Activated naive CD8-positive, alpha-beta T cell treated with anti-CD3 and anti-CD28 coated beads, Interleukin-2, amount 10 ng/mL, durations not matched to agents 7 days and 5 days (primary cell): ENCODE measurements around the gene SRRM3. TPM values are rescaled to one million over a fixed set of nuclear protein-coding genes. Genes with fewer than 3 reads are reported as not detected.
"Not testable (repeated sequence)": the region's sequence is repeated elsewhere in the genome, so short reads cannot be mapped to it uniquely, and the experiment has no call there.

Experiments used
- ATAC-seq: fragments of 150-1000 bp; cut with Tn5 transposase; one replicate; pipeline ENCODE4 v1.10.0; 2021; ENCODE audit warnings: low read depth, moderate library complexity
- POLR2A ChIA-PET: fragments of 350-600 bp; sonication (Branson Sonifier 250); formaldehyde crosslinking; loops from one replicate; lab custom pipeline; 2021; ENCODE audit warnings: antibody characterized with exemption; lab: Charles Lee
- DNase-seq: peaks from one replicate; pipeline ENCODE4 v3.0.0; 2021
- H3K27ac Mint-ChIP-seq: one replicate; pipeline ENCODE4 v1.8.0; 2022; ENCODE audit warnings: mild to moderate bottlenecking, mixed read lengths
- H3K27me3 Mint-ChIP-seq: one replicate; pipeline ENCODE4 v1.8.0; 2022; ENCODE audit warnings: mild to moderate bottlenecking, moderate library complexity, mixed read lengths
- H3K36me3 Mint-ChIP-seq: one replicate; pipeline ENCODE4 v1.8.0; 2021; ENCODE audit warnings: mild to moderate bottlenecking, mixed read lengths
- H3K4me1 Mint-ChIP-seq: one replicate; pipeline ENCODE4 v1.8.0; 2021; ENCODE audit warnings: mixed read lengths
- H3K4me3 Mint-ChIP-seq: one replicate; pipeline ENCODE4 v1.8.0; 2022; ENCODE audit warnings: mild to moderate bottlenecking, moderate library complexity, mixed read lengths
- H3K9me3 Mint-ChIP-seq: one replicate; pipeline ENCODE4 v1.8.0; 2021; ENCODE audit warnings: mixed read lengths
- total RNA-seq, 2 experiments: library from RNA; stranded (reverse); gene quantifications; one replicate each; pipeline ENCODE4 v1.2.3, GENCODE V29; 2021

Gene SRRM3
- total RNA-seq, 2 experiments from 2014 or later: not detected

DNA sequence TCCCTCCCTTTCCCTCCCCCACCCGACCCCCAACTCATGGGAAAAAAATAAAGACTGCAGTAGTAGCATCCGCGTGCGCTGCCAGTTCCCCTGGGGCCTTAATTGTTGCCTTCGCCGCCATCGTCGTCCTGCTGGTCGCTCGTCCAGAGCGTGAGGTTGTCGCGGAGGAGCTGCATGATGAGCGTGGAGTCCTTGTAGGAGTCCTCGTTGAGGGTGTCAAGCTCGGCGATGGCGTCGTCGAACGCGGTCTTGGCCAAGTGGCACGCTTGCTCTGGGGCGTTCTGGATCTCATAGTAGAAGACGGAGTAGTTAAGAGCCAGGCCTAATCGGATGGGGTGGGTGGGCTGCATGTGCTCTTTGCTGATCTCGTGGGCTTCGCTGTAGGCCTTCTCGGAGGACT is 127.8 kb downstream of the SRRM3 start:
- peaks cover 21% of the 10 kb centered on the region for H3K36me3 Mint-ChIP-seq
- H3K27ac Mint-ChIP-seq: peak overlapping the region; percentile 53
- H3K9me3 Mint-ChIP-seq: no peaks in the 10 kb centered on the region
- ATAC-seq (no peak), DNase-seq (no peak)
- H3K27me3 Mint-ChIP-seq: no peaks in the 10 kb centered on the region
- POLR2A ChIA-PET: no interaction called here
- no peak overlapping the region for H3K4me3 Mint-ChIP-seq
- peaks cover 24% of the 10 kb centered on the region for H3K4me1 Mint-ChIP-seq

- DNase-seq: no peak
- Mint-ChIP-seq H3K27ac (no peak overlapping the region), H3K4me1 (peaks cover 24% of the 10 kb centered on the region), H3K9me3 (no peaks in the 10 kb centered on the region), H3K4me3 (no peak overlapping the region), H3K36me3 (peaks cover 21% of the 10 kb centered on the region), H3K27me3 (no peaks in the 10 kb centered on the region)
- POLR2A ChIA-PET: no interaction called here
- ATAC-seq: no peak
Measured at GRCh38 chr7:76330261-76330660, 128.6 kb downstream of the SRRM3 start.

- H3K4me1 Mint-ChIP-seq: peaks cover 24% of the 10 kb centered on the region
Measured at GRCh38 chr7:76330673-76331072, 129.0 kb downstream of the SRRM3 start.

DNA sequence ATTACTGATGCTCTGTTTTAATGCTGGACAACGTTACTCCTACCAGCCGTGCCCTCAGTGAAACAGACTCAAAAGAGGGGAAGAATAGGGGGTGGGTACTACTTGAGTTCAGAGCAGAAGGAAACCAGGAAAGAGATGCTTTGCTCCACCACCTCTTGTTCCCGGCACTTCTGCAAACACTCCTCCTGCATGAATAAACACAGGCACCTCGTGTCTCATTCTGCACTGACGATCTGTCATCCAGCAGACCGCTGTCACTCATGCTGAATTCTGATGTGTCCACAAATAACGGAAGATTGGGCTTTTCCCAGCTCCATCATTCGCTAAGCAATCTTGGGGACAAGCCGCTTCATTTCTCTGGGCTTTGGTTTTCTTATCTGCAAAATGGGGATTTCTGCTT is 130.4 kb downstream of the SRRM3 start:
- no peak overlapping the region for H3K4me3 Mint-ChIP-seq
- peaks cover 19% of the 10 kb centered on the region for H3K4me1 Mint-ChIP-seq
- POLR2A ChIA-PET: no interaction called here
- DNase-seq (no peak), ATAC-seq (no peak)
- H3K27me3 Mint-ChIP-seq: no peaks in the 10 kb centered on the region
- H3K27ac Mint-ChIP-seq: no peak overlapping the region
- H3K9me3 Mint-ChIP-seq: no peaks in the 10 kb centered on the region
- peaks cover 18% of the 10 kb centered on the region for H3K36me3 Mint-ChIP-seq

More at GRCh38 chr7:76330673-76331072, 129.0 kb downstream of the SRRM3 start:
- Mint-ChIP-seq H3K4me3 (no peak overlapping the region), H3K27ac (no peak overlapping the region), H3K9me3 (no peaks in the 10 kb centered on the region), H3K27me3 (no peaks in the 10 kb centered on the region), H3K36me3 (peaks cover 21% of the 10 kb centered on the region)
- POLR2A ChIA-PET: no interaction called here
- DNase-seq (no peak), ATAC-seq (no peak)

- POLR2A ChIA-PET: interaction anchor here (0.6 to 1.1 kb wide), 2 partner anchors 14 to 30 kb away, joined by 3 to 6 read pairs; no protein-coding TSS in a partner anchor
- Mint-ChIP-seq H3K4me3 (no peak overlapping the region), H3K27me3 (no peaks in the 10 kb centered on the region), H3K4me1 (peaks cover 13% of the 10 kb centered on the region), H3K36me3 (peaks cover 16% of the 10 kb centered on the region), H3K9me3 (no peaks in the 10 kb centered on the region), H3K27ac (no peak overlapping the region)
- ATAC-seq (no peak), DNase-seq (no peak)
Measured at GRCh38 chr7:76333511-76334101, 131.9 kb downstream of the SRRM3 start.

GRCh38 chr7:76334320-76334967 is 132.7 kb downstream of the SRRM3 start:
- H3K27ac Mint-ChIP-seq: no peak overlapping the region
- H3K27me3 Mint-ChIP-seq: no peaks in the 10 kb centered on the region
- POLR2A ChIA-PET: interaction anchor here (1.1 kb wide), 1 partner anchor 14 kb away, joined by 6 read pairs; no protein-coding TSS in a partner anchor
- peaks cover 13% of the 10 kb centered on the region for H3K36me3 Mint-ChIP-seq
- ATAC-seq (no peak), DNase-seq (no peak)
- H3K4me1 Mint-ChIP-seq: peaks cover 13% of the 10 kb centered on the region
- no peak overlapping the region for H3K4me3 Mint-ChIP-seq
- no peaks in the 10 kb centered on the region for H3K9me3 Mint-ChIP-seq

- POLR2A ChIA-PET, DNase-seq, H3K9me3 Mint-ChIP-seq, H3K27ac Mint-ChIP-seq, H3K27me3 Mint-ChIP-seq, H3K4me3 Mint-ChIP-seq, ATAC-seq: not testable (repeated sequence)
- Mint-ChIP-seq H3K4me1 (peaks cover 11% of the 10 kb centered on the region), H3K36me3 (peaks cover 15% of the 10 kb centered on the region)
Measured at GRCh38 chr7:76335417-76335816, 133.7 kb downstream of the SRRM3 start.

DNA sequence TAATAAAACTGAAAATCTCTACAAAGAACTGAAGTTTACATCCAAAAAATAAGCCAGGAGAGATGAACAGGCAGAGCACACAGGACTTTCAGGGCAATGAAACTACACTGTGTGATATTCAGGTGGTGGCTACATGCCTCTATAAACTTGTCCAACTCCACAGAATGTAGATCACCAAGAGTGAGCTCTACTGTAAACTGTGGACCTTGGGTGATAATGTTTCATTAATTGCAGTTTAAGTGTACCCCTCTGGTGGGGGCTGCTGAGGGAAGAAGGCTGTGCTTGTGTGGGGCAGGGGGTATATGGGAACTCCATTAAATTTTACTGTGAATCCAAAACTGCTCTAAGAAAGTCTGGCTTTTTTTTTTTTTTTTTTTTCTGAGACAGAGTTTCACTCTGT is 134.4 kb downstream of the SRRM3 start:
- no peaks in the 10 kb centered on the region for H3K27me3 Mint-ChIP-seq
- DNase-seq (no peak), ATAC-seq (no peak)
- H3K9me3 Mint-ChIP-seq: no peaks in the 10 kb centered on the region
- H3K36me3 Mint-ChIP-seq: peaks cover 18% of the 10 kb centered on the region
- POLR2A ChIA-PET: no interaction called here
- no peak overlapping the region for H3K4me3 Mint-ChIP-seq
- peaks cover 13% of the 10 kb centered on the region for H3K4me1 Mint-ChIP-seq
- H3K27ac Mint-ChIP-seq: no peak overlapping the region

Other genes starting within 250 kb of the SRRM3 start
- 10 to 100 TPM; 25.5 to 27.7 TPM for gene TMEM120A, start 207.3 kb upstream of the SRRM3 start, total RNA-seq
- gene STYXL1, start 153.9 kb upstream of the SRRM3 start, total RNA-seq: 10 to 100 TPM; 28.7 to 30.3 TPM
- 100 to 1,000 TPM; 132 to 137 TPM for gene MDH2, start 153.8 kb upstream of the SRRM3 start, total RNA-seq
- gene HSPB1, start 100.8 kb downstream of the SRRM3 start, total RNA-seq: 10 to 100 TPM; 43.3 to 47.9 TPM
- 10 to 100 TPM; 62.7 to 66.5 TPM for gene YWHAG, start 157.1 kb downstream of the SRRM3 start, total RNA-seq
- under 1 TPM; 0.34 to 0.42 TPM for gene SSC4D, start 207.8 kb downstream of the SRRM3 start, total RNA-seq
- gene ZP3, start 223.1 kb downstream of the SRRM3 start, total RNA-seq: 1 to 10 TPM in 1 of 2 experiments, under 1 TPM in 1; 0.80 to 1.3 TPM